K562 (cell line): ENCODE results near the gene PITPNM3. TPM values are rescaled to one million over a fixed set of nuclear protein-coding genes. Genes with fewer than 3 reads are reported as not detected.

Source experiments
- ATAC-seq: fragments of 200-7000 bp; cut with Tn5 transposase; 3 replicates; pipeline ENCODE4 v1.9.1; 2020; ENCODE audit warnings: moderate library complexity
- BruUV-seq: library from RNA; stranded (reverse); fragments of 400-500 nt; replicated peaks from 2 replicates; lab custom pipeline; 2021; lab: Mats Ljungman, UMichigan
- CTCF ChIA-PET: fragments of 300-600 bp; formaldehyde crosslinking; extraction: SDS; loops from one replicate; lab custom pipeline; 2021; ENCODE audit warnings: low intra/inter-chr PET ratio; lab: Yijun Ruan, JAX
- POLR2A ChIA-PET: fragments of 300-600, 350-650 bp; sonication (Branson Sonifier 250); formaldehyde crosslinking; extraction: SDS; loops from one replicate; lab custom pipeline; 2021; ENCODE audit warnings: antibody characterized with exemption, inconsistent platforms; lab: Yijun Ruan, JAX
- DNase-seq, 4 experiments: peaks; one replicate each; pipeline versions ENCODE4 v3.0.0 to v3.0.0-alpha.2; 2011 to 2018; ENCODE audit warnings: low spot score in 3 of 4, mixed read lengths in 3 of 4; ENCODE audit errors: extremely low read depth in 1 of 4
- FAIRE-seq: peaks from 2 replicates; lab custom pipeline; 2011; peaks lifted over from hg19 to GRCh38; lab: Jason Lieb, UNC
- H2AFZ ChIP-seq: 2 replicates; pipeline ENCODE4 v1.6.0; 2011; ENCODE audit warnings: low read depth, low read length, control low read depth, inconsistent platforms
- H3K27ac ChIP-seq: fragments of 200-600 bp; 3 replicates; pipeline ENCODE4 v1.8.0; 2011; ENCODE audit warnings: low read depth, mild to moderate bottlenecking, control low read depth, inconsistent platforms, low read length, moderate library complexity, mixed read lengths; ENCODE audit errors: extremely low read depth
- H3K27me3 ChIP-seq, 2 experiments: fragments of 300-600 bp in 1 of 2; 2 replicates in 1 of 2; 3 replicates in 1 of 2; pipeline versions ENCODE4 v1.6.0 to v1.8.0; 2011; ENCODE audit warnings: inconsistent platforms in 2 of 2, low read length in 2 of 2, mild to moderate bottlenecking in 1 of 2, mixed read lengths in 1 of 2, moderate library complexity in 1 of 2; ENCODE audit not compliant: control insufficient read depth in 2 of 2, insufficient read depth in 2 of 2
- H3K36me3 ChIP-seq: fragments of 300-600 bp; 3 replicates; pipeline ENCODE4 v1.8.0; 2011; ENCODE audit warnings: mild to moderate bottlenecking, low read length, inconsistent platforms; ENCODE audit not compliant: control insufficient read depth, insufficient read depth
- H3K4me1 ChIP-seq, 2 experiments: fragments of 200-600 bp in 1 of 2; replicated peaks in 1 of 2; 2 replicates in 1 of 2; 3 replicates in 1 of 2; pipeline versions ENCODE4 v1.5.1 to v1.8.0; 2011; ENCODE audit warnings: inconsistent platforms in 2 of 2, low read length in 2 of 2, mild to moderate bottlenecking in 1 of 2, mixed read lengths in 1 of 2, moderate library complexity in 1 of 2; ENCODE audit not compliant: control insufficient read depth in 2 of 2, insufficient read depth in 2 of 2
- H3K4me2 ChIP-seq: 2 replicates; pipeline ENCODE4 v1.6.1; 2011; ENCODE audit warnings: low read length, control low read depth, inconsistent platforms, mixed read lengths; ENCODE audit not compliant: insufficient read depth
- H3K4me3 ChIP-seq: fragments of 200-600 bp; sonication (generic), shearing (Covaris generic); 2 replicates; pipeline ENCODE4 v1.5.1; 2016; ENCODE audit warnings: control low read depth, inconsistent platforms
- H3K79me2 ChIP-seq: fragments of 200-600 bp; 3 replicates; pipeline ENCODE4 v1.8.0; 2011; ENCODE audit warnings: low read length, inconsistent platforms; ENCODE audit not compliant: control insufficient read depth, insufficient read depth
- H3K9ac ChIP-seq, 2 experiments: 2 replicates each; pipeline versions ENCODE4 v1.6.0 to v1.6.1; 2011; ENCODE audit warnings: low read depth in 2 of 2, low read length in 2 of 2, control low read depth in 1 of 2, inconsistent platforms in 1 of 2, mild to moderate bottlenecking in 1 of 2, mixed read lengths in 1 of 2; ENCODE audit not compliant: insufficient read depth in 1 of 2
- H3K9me1 ChIP-seq: one replicate; pipeline ENCODE4 v1.6.0; 2011; ENCODE audit warnings: inconsistent platforms, mild to moderate bottlenecking, low read length, moderate library complexity; ENCODE audit not compliant: control insufficient read depth, insufficient read depth
- H3K9me3 ChIP-seq: replicated peaks from 2 replicates; pipeline ENCODE4 v1.5.1; 2011; ENCODE audit warnings: low read depth, low read length, inconsistent platforms; ENCODE audit not compliant: control insufficient read depth, insufficient read depth
- H4K20me1 ChIP-seq: replicated peaks from 2 replicates; pipeline ENCODE4 v1.6.1; 2011; ENCODE audit warnings: low read length, inconsistent platforms, mixed read lengths; ENCODE audit not compliant: control insufficient read depth, insufficient read depth
- CHD7 ChIP-seq: fragments of 200-600 bp; sonication (generic); IDR thresholded peaks from one replicate; pipeline ENCODE4 v1.6.1; 2012; ENCODE audit warnings: mild to moderate bottlenecking, low read depth, low read length, inconsistent platforms
- KAT8 ChIP-seq: fragments of 450-650 bp; IDR thresholded peaks from 2 replicates; pipeline ENCODE4 v1.6.1; 2016; ENCODE audit warnings: low read depth, mild to moderate bottlenecking
- NBN ChIP-seq: fragments of 450-650 bp; IDR thresholded peaks from 2 replicates; pipeline ENCODE4 v1.6.1; 2016; ENCODE audit warnings: low read depth, mild to moderate bottlenecking
- NFE2L1 ChIP-seq: fragments of 450-650 bp; IDR thresholded peaks from 2 replicates; pipeline ENCODE4 v1.6.1; 2016; ENCODE audit warnings: missing genetic modification characterization, low read depth, mild to moderate bottlenecking, missing compliant biosample characterization, moderate library complexity, borderline replicate concordance
- ZKSCAN1 ChIP-seq: fragments of 150-350 bp; IDR thresholded peaks from 2 replicates; pipeline ENCODE4 v1.6.1; 2016; ENCODE audit warnings: low read depth, low read length
- ZNF175 ChIP-seq: fragments of 200-800 bp; sonication (Bioruptor generic); IDR thresholded peaks from 2 replicates; pipeline ENCODE4 v1.6.1; 2016; ENCODE audit warnings: low read depth, mild to moderate bottlenecking, missing genetic modification characterization, missing compliant biosample characterization
- WGBS: fragments of 100-300 bp; shearing (Covaris generic); methylation state at CpG from one replicate; pipeline ENCODE4 v1.1.6; 2016; ENCODE audit warnings: low coverage, mixed read lengths; ENCODE audit not compliant: insufficient coverage; ENCODE audit errors: missing lambda C conversion rate; 5-methylcytosine and 5-hydroxymethylcytosine counted together
- in situ Hi-C: fragments of 300-500 bp; cut with MboI; formaldehyde crosslinking; loops from 4 replicates; pipeline ENCODE4 v1.15.0; 2018; ENCODE audit warnings: inconsistent platforms, mixed read lengths
- intact Hi-C: fragments of 100-400 bp; cut with micrococcal nuclease; formaldehyde crosslinking; loops from 2 replicates; pipeline ENCODE4 v1.14.2; 2022
- polyA plus RNA-seq, 8 experiments: library from polyadenylated mRNA; depleted of rRNA in 4 of 8; stranded (reverse) in 5 of 8; unstranded in 3 of 8; fragments of >200 nt; fragmentation: Nextera tagmentation in 2 of 8; fragmentation: Illumina TruSeq in 1 of 8; extraction: Ambion mirVana in 2 of 8; extraction: Trizol in 1 of 8; gene quantifications; 2 replicates each; pipeline versions ENCODE4 v1.2.1 to v1.2.3, GENCODE V29; 2011 to 2014; ENCODE audit warnings: inconsistent platforms in 1 of 8, missing spikeins in 1 of 8
- total RNA-seq, 7 experiments: library from RNA; depleted of rRNA in 6 of 7; stranded (reverse); fragments of >200 nt in 6 of 7; fragmentation: Illumina TruSeq in 2 of 7; extraction: Trizol in 2 of 7; gene quantifications; 2 replicates each; pipeline versions ENCODE4 v1.2.1 to v1.2.3, GENCODE V29; 2011 to 2021; ENCODE audit warnings: low replicate concordance in 1 of 7
- TF ChIP-seq, protein P1 (sequence below): fragments of 450-650 bp; conservative IDR thresholded peaks from 2 replicates; pipeline ENCODE4 v1.6.1; 2016; ENCODE audit warnings: missing genetic modification characterization, low read depth, mild to moderate bottlenecking, control low read depth, missing compliant biosample characterization

The PITPNM3 gene
- total and polyA plus RNA-seq, 9 of the 15 experiments (the other 6 are each of a cell fraction or from before 2014, with no cell fraction given) = 0.14 to 0.38 (median 0.22) TPM; not detected in 2

DNA sequence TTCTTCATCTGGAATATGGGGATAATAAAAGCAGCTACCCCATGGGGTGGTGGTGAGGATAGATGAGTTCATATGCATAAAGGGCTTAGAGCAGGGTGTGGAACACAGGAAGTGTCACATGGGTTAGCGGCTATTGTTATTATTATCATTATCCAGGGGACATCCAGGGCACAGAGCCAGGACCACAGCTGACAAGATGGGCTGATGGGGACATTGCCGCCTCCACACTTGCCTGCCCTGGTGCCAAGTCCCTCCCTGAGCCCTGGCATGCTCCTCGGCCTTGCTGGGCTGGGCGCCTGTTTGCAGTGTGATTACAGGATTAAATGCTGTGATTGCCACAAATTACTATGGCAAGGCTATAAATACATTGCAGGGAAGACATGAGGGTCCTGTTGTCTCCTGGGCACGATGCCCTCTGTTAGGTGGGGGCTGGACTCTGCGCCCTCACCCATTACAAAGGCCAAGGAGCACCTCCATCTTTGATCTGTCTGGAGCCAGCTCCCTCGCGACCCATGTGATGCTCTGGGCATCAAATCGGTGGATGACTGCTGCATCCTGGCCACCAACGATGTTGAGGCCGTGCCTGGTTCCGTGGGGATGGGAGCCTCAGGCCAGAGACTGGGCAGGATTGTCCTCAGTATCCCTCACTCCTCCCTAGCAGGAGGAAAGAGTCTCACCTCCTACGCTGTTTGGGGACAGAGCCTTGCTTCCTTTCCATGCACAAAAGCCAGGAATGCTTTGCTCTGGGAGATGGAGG lies 68.9 kb downstream of the PITPNM3 start:
- no peaks in the 10 kb centered on the region for H3K9me3 ChIP-seq
- CTCF ChIA-PET = no interaction called here
- TF ChIP-seq CHD7 (no peak), NFE2L1 (tag) (no peak), ZNF175 (CRISPR knock-in tag) (no peak), ZKSCAN1 (no peak), KAT8 (no peak), NBN (no peak)
- TF ChIP-seq, protein P1, sequence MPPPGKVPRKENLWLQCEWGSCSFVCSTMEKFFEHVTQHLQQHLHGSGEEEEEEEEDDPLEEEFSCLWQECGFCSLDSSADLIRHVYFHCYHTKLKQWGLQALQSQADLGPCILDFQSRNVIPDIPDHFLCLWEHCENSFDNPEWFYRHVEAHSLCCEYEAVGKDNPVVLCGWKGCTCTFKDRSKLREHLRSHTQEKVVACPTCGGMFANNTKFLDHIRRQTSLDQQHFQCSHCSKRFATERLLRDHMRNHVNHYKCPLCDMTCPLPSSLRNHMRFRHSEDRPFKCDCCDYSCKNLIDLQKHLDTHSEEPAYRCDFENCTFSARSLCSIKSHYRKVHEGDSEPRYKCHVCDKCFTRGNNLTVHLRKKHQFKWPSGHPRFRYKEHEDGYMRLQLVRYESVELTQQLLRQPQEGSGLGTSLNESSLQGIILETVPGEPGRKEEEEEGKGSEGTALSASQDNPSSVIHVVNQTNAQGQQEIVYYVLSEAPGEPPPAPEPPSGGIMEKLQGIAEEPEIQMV (tag) = no peak

More for the DNA sequence above, 68.9 kb downstream of the PITPNM3 start:
- no peak overlapping the region for H3K4me2 ChIP-seq
- BruUV-seq = no TSS peak
- H4K20me1 ChIP-seq = no peaks in the 10 kb centered on the region
- no peaks in the 10 kb centered on the region for H3K4me1 ChIP-seq
- POLR2A ChIA-PET = interaction anchor here (0.6 kb wide), 1 partner anchor 27 kb away, joined by 4 read pairs; no protein-coding TSS in a partner anchor
- no peak overlapping the region for H3K9ac ChIP-seq
- no peak for FAIRE-seq
- 5% methylated on average over 9 of the region's 13 CpGs for WGBS
- H3K9me1 ChIP-seq = no peaks in the 10 kb centered on the region
- H2AFZ ChIP-seq = no peak overlapping the region
- H3K36me3 ChIP-seq = no peaks in the 10 kb centered on the region
- H3K27me3 ChIP-seq = peaks cover 8 to 43% of the 10 kb centered on the region in 2 experiments; a peak in 3 of 5 replicates
- H3K27ac ChIP-seq = no peak overlapping the region
- ATAC-seq = no peak
- in situ Hi-C loops = no loop called here
- no peak for DNase-seq
- H3K4me3 ChIP-seq = no peak overlapping the region
- intact Hi-C loops = no loop called here
- H3K79me2 ChIP-seq = no peaks in the 10 kb centered on the region
